Activated CD8-positive, alpha-beta T cell treated with anti-CD3 and anti-CD28 coated beads for 36 hours (primary cell): Measurements from ENCODE around the gene MAPK8IP2. TPM values are rescaled to one million over a fixed set of nuclear protein-coding genes. Genes with fewer than 3 reads are reported as not detected.

Experiments
- ATAC-seq: fragments of 200-7000 bp; cut with Tn5 transposase; one replicate; pipeline ENCODE4 v1.10.0; 2021; ENCODE audit warnings: mild to moderate bottlenecking, moderate library complexity
- CTCF ChIA-PET: fragments of 350-600 bp; sonication (Branson Sonifier 250); formaldehyde crosslinking; loops from one replicate; lab custom pipeline; 2021; ENCODE audit warnings: antibody characterized with exemption; lab: Charles Lee
- POLR2A ChIA-PET: fragments of 350-600 bp; sonication (Branson Sonifier 250); formaldehyde crosslinking; loops from one replicate; lab custom pipeline; 2021; ENCODE audit warnings: antibody characterized with exemption; lab: Charles Lee
- DNase-seq: peaks from one replicate; pipeline ENCODE4 v3.0.0-alpha.2; 2020
- H3K27ac Mint-ChIP-seq: one replicate; pipeline ENCODE4 v1.8.0; 2021; ENCODE audit warnings: mild to moderate bottlenecking, mixed read lengths
- H3K27me3 Mint-ChIP-seq: one replicate; pipeline ENCODE4 v1.8.0; 2021; ENCODE audit warnings: mixed read lengths
- H3K36me3 Mint-ChIP-seq: one replicate; pipeline ENCODE4 v1.8.0; 2021; ENCODE audit warnings: low read depth, mixed read lengths
- H3K4me1 Mint-ChIP-seq: one replicate; pipeline ENCODE4 v1.8.0; 2021; ENCODE audit warnings: low read depth, mixed read lengths
- H3K4me3 Mint-ChIP-seq: one replicate; pipeline ENCODE4 v1.8.0; 2021; ENCODE audit warnings: mild to moderate bottlenecking, moderate library complexity, mixed read lengths
- H3K9me3 Mint-ChIP-seq: one replicate; pipeline ENCODE4 v1.8.0; 2021; ENCODE audit warnings: mixed read lengths
- CTCF ChIP-seq: fragments of 200-600 bp; IDR thresholded peaks from one replicate; pipeline ENCODE4 v1.8.0; 2022; ENCODE audit warnings: antibody characterized with exemption, mild to moderate bottlenecking
- intact Hi-C: fragments of 100-400 bp; cut with micrococcal nuclease; formaldehyde crosslinking; loops from one replicate; pipeline ENCODE4 v1.10.0; 2022
- total RNA-seq, 2 experiments: library from RNA; stranded (reverse); gene quantifications; one replicate each; pipeline ENCODE4 v1.2.3, GENCODE V29; 2021

MAPK8IP2 gene
- total RNA-seq, 2 experiments from 2014 or later, result 0.11 TPM

GRCh38 chr22:50575426-50575941, 25.1 kb upstream of the MAPK8IP2 start:
- Mint-ChIP-seq H3K9me3 (no peaks in the 10 kb centered on the region), H3K36me3 (peaks cover 26% of the 10 kb centered on the region), H3K27me3 (no peaks in the 10 kb centered on the region), H3K4me1 (peaks cover 9% of the 10 kb centered on the region), H3K27ac (no peak overlapping the region), H3K4me3 (no peak overlapping the region)
- no peak for TF ChIP-seq CTCF
- POLR2A ChIA-PET, result interaction anchor here (0.8 to 1.9 kb wide), 8 partner anchors 9 to 50 kb away, joined by 3 to 6 read pairs (median 3); partner anchors contain the start of genes KLHDC7B, SCO2 and SYCE3
- DNase-seq (no peak), ATAC-seq (no peak)
- intact Hi-C loops, result no loop called here
- CTCF ChIA-PET, result interaction anchor here (0.6 to 3.6 kb wide), 5 partner anchors 10 to 232 kb away, joined by 3 to 18 read pairs (median 4); partner anchors contain the start of genes PPP6R2, SCO2 and SYCE3

- POLR2A ChIA-PET, result interaction anchor here (0.8 to 1.9 kb wide), 5 partner anchors 13 to 50 kb away, joined by 3 to 6 read pairs (median 5); partner anchors contain the start of genes KLHDC7B, SCO2 and SYCE3
- CTCF ChIA-PET, result interaction anchor here (1.3 to 3.6 kb wide), 3 partner anchors 10 to 115 kb away, joined by 3 to 18 read pairs (median 11); partner anchors contain the start of gene SYCE3
- no peaks in the 10 kb centered on the region for H3K27me3 Mint-ChIP-seq
- H3K4me3 Mint-ChIP-seq, result no peak overlapping the region
- peaks cover 9% of the 10 kb centered on the region for H3K4me1 Mint-ChIP-seq
- H3K27ac Mint-ChIP-seq, result no peak overlapping the region
- ATAC-seq (no peak), DNase-seq (no peak)
- H3K36me3 Mint-ChIP-seq, result peaks cover 23% of the 10 kb centered on the region
- no peak for TF ChIP-seq CTCF
- intact Hi-C loops, result no loop called here
- no peaks in the 10 kb centered on the region for H3K9me3 Mint-ChIP-seq
These were observed 24.5 kb upstream of the MAPK8IP2 start for GRCh38 chr22:50576070-50576469.

DNA sequence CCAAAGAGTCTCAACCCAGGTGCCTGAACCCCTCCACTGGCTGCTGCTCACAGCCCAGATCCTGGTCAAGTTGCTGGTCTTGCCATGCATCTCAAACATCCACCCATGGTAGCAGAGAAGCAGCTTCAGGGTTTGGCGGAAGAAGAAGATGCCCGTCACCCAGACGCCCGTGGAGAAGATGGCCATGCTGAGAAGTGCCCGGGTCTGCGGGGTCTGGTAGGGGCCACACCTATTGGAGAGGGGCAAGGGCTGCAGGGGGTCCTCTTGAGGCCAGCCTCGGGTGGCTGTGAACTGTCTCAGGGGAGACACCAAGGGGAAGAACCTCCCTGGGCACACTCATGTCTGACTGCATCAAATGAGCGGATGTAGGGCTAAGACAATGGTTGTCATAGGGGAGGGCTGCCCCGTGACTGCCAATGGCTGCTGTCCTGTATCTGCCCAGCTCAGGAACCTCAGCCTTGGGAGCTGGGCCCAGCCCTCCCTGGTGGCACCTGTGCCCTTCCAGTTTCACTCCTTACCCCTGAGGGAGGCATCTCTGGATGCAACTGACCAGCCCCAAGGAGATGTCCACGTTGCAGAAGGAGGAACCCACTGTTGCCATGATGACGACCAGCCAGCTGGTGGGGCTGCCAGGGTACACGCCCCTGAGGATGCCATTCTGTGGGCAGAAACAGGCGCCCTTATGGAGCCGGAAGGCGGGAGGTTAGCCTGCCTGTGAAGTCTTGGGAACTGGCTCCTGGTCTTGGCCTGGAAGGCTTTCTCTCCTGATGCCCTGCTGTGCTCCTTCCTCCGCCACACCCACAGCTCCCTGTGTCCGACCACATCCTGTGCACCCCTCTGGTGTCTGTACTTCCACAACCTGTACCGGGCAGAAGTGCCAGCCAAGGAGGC, 23.5 kb upstream of the MAPK8IP2 start:
- ATAC-seq, result peak; percentile 35
- no peak for DNase-seq
- Mint-ChIP-seq H3K4me1 (peaks cover 17% of the 10 kb centered on the region), H3K27ac (no peak overlapping the region), H3K36me3 (peaks cover 27% of the 10 kb centered on the region), H3K9me3 (no peaks in the 10 kb centered on the region), H3K4me3 (no peak overlapping the region), H3K27me3 (no peaks in the 10 kb centered on the region)
- TF ChIP-seq CTCF, result no peak
- POLR2A ChIA-PET, result interaction anchor here (0.7 to 1.9 kb wide), 5 partner anchors 14 to 51 kb away, joined by 3 to 7 read pairs (median 5); partner anchors contain the start of gene SCO2
- intact Hi-C loops, result no loop called here
- CTCF ChIA-PET, result interaction anchor here (1.3 to 3.6 kb wide), 2 partner anchors 14 to 51 kb away, joined by 3 to 18 read pairs; partner anchors contain the start of genes SCO2 and SYCE3

DNA sequence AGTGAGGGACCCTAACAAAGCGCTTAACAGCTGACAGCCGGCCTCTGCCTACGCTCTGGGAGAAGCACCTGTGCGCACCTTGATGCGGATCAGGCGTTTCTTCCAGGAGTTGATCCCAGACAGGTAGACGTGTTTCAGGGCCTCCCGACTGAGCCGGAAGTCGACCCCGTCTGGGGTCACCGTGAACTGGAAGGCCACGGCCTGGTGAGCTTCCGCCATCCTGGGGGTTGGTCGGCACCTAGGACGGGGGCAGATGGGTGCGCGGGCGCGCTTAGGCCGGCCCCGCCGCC, 23.0 kb upstream of the MAPK8IP2 start:
- Mint-ChIP-seq H3K27ac (no peak overlapping the region), H3K27me3 (no peaks in the 10 kb centered on the region), H3K4me3 (no peak overlapping the region), H3K9me3 (no peaks in the 10 kb centered on the region), H3K4me1 (peaks cover 17% of the 10 kb centered on the region), H3K36me3 (peaks cover 23% of the 10 kb centered on the region)
- ATAC-seq (no peak), DNase-seq (no peak)
- intact Hi-C loops, result no loop called here
- POLR2A ChIA-PET, result interaction anchor here (0.7 to 1.6 kb wide), 4 partner anchors 12 to 52 kb away, joined by 3 to 9 read pairs (median 5); partner anchors contain the start of gene SCO2
- no peak for TF ChIP-seq CTCF
- CTCF ChIA-PET, result interaction anchor here (1.3 to 3.6 kb wide), 2 partner anchors 14 to 52 kb away, joined by 3 to 18 read pairs; partner anchors contain the start of genes SCO2 and SYCE3
